ENCODE measurements around the gene PUM1. TPM values are rescaled to one million over a fixed set of nuclear protein-coding genes. Genes with fewer than 3 reads are reported as not detected.
A peak's percentile ranks its signal among the peaks of the same experiment; 100 is the strongest.

PUM1 gene
- total RNA-seq, 1 donor from 2014 or later = 57.8 TPM

- no peak for DNase-seq (ENCODE audit: low spot score)
Observed at GRCh38 chr1:30930631-30931173, 134.8 kb downstream of the PUM1 start.

DNA sequence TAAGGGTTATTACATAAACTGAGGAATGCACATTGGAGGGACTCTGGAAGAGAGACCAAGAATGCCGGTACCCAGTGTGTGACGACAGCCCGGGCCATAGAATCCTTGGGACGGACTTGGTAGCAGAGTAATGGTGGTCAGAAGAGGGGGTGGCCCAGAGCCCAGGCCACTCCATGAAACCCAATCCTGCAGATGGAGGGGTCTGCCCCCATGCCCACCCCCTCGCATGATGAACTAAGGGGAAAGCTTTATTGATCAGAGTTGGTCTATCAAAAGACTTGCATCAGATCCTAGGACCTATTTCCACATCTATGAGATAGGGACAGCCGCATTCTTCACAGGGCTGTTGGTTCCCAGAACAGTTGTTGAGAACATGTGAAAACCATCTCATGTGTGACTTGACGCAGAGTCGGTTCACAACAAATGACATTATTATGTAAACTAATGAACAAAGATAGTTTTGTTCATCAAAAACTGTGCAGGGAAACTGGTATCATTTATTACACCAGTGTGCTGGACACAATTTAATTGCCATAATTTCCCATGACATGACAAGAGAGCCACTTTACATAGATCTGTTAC is 135.5 kb downstream of the PUM1 start:
- DNase-seq (ENCODE audit: low spot score) = no peak

DNA sequence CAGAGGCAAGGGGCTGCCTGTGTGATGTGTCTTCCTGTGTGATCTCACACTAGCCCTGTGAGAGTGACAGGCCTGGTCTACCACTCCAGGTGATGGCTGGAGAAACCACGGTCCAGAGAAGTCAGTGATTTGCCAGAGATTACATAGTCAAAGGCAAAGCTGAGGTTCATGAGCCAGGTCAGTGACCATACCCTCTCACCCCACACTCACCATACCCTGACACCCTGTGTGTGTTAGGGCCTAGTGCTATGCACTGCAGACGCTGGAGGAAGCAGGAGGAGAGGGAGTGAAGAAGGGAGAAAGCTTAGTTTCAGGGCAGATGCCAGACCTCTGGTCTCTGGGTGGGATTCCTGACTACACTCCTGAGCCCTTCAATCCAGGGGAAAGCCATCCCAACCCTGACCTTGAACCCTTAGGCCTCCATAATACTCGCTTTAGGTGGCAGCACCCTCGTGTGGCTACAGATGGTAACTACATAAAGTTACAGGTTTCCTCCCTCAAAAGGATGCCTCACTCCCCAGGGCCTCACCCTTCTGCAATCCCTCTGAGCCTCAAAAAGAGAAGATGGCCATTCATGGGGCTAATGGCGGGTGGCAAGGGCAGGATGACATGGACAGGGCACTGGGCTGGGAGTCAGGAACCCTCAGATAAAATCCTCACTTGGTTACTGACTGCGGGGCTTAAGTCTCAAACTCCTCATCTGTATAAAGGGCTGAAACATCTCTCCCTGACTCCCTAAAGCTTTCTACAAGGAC is 136.2 kb downstream of the PUM1 start:
- DNase-seq (ENCODE audit: low spot score) = peak; percentile 50

GRCh38 chr1:30928789-30929134 is 136.8 kb downstream of the PUM1 start:
- no peak for DNase-seq (ENCODE audit: low spot score)

- no peak for DNase-seq (ENCODE audit: low spot score)
Observed at GRCh38 chr1:30928171-30928570, 137.3 kb downstream of the PUM1 start.

DNA sequence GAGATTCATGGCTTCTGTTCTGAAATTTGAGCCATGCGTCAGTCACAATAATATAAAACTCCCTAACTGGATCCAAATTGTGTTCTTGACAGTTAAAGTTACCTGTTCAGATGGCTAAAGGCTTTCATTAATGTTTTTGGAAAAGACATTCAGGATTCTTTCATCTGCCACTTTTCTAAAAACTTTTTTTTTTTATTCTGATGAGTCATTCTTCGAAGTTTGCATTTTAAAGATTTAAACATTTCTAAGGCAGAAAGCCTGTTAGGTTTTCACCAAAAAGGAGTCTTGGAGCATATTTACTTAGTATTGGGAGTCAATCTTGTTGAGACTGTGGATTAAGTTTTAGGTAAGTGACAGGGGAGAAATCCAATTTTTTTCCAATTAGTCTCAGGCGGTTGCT is 138.1 kb downstream of the PUM1 start:
- no peak for DNase-seq (ENCODE audit: low spot score)

DNA sequence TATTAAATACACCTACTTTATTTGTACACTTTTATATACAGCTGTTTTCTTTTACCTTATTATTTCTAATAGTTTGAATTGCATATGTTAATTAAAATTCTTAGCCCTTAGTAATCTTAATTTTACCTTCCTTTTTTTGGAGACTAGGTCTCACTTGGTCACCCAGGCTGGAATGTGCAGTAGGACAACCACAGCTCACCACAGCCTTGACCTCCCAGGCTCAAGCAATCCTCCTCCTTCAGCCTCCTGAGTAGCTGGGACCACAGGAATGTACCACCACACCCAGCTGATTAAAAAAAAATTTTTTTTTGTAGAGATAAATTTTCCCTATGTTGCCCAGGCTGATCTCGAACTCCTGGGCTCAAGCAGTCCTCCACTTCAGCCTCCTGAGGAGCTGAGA is 141.9 kb downstream of the PUM1 start:
- no peak for DNase-seq (ENCODE audit: low spot score)

DNA sequence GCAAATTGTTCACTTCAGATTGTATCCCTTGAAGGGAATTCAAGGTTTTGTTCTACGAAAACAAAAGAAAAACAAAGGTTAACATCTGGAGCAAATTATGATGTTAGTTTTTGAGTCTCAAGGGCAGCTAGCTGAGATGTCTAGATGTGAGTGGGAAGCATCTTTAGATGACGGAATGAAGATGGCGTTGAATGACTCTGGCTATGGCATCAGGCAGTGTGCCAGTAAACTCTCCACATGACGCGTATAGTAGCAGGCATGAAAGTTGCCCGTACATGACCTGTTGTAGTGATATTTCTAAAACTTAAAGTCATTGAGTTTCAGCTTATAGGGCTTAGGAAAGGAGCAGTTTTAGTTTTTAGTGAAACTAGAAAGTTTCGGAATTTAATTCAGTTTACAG is 144.7 kb downstream of the PUM1 start:
- no peak for DNase-seq (ENCODE audit: low spot score)

GRCh38 chr1:30919025-30919881 is 146.3 kb downstream of the PUM1 start:
- DNase-seq (ENCODE audit: low spot score) = peak; percentile 79

DNA sequence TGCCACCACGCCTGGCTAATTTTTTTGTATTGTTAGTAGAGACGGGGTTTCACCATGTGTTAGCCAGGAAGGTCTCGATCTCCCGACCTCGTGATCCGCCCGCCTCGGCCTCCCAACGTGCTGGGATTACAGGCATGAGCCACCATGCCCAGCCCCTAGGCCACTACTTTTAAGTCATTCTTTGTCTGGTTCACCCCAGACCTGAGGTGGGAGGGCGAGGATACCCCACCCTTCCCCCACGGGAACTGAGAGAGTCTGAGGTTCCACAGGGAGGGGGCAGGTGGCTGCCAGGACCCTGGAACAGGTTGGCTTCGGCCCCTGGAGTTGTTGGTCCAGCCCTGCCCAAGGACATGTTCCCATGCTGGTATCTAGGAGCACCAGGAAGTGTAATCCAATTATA is 149.2 kb downstream of the PUM1 start:
- no peak for DNase-seq (ENCODE audit: low spot score)

DNA sequence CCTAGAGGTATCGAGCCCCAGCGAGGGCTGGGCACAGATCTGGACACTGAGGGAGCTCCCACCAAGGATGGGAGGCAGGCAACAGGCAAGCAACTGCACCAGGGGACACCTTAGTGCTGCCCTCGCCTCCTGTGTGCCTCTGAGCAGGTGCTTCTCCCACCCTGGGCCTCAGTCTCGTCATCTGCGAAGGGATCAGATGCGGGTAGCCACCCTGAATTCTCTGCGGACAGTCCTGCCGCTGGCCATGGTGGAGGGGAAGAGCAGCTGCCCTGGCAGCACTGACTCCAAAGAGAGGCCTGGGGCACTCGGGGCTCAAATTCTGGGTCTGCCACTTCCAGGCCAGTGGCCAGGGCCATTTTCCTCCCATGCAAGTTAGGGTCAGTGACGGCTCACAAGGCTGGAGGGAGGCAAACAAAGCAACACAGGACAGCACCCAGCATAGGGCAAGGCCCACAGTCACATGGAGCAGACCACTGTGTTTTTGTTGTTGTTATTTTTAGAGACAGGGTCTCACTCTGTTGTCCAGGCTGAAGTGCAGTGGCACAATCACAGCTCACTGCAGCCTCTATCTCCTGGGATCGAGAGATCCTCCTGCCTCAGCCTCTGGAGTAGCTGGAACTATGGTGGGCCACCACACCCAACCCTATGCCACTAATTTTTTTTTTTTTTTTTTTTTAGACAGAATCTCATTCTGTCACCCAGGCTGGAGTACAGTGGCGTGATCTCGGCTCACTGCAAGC is 149.9 kb downstream of the PUM1 start:
- no peak for DNase-seq (ENCODE audit: low spot score)

DNA sequence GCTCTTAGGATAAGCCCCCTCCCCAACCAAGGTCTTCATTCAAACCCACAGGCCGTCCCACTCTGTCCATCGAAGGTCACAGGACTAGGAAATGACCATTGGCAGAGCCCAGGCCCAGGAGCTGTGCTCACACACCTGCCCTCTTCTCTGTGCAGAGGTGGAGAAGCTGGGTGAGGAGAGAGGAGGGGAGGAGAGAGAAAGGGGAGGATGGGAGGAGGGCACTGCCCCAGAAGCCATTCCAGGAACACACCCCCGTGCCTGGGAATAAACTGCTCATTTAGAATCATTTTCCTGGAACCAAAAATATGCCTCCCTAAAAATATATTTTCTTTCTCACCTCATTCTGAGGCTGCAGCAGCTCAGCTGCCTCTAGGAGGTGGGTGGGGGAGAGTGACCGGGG is 150.6 kb downstream of the PUM1 start:
- DNase-seq (ENCODE audit: low spot score) = no peak

GRCh38 chr1:30914587-30914922 is 151.0 kb downstream of the PUM1 start:
- DNase-seq (ENCODE audit: low spot score) = no peak

DNA sequence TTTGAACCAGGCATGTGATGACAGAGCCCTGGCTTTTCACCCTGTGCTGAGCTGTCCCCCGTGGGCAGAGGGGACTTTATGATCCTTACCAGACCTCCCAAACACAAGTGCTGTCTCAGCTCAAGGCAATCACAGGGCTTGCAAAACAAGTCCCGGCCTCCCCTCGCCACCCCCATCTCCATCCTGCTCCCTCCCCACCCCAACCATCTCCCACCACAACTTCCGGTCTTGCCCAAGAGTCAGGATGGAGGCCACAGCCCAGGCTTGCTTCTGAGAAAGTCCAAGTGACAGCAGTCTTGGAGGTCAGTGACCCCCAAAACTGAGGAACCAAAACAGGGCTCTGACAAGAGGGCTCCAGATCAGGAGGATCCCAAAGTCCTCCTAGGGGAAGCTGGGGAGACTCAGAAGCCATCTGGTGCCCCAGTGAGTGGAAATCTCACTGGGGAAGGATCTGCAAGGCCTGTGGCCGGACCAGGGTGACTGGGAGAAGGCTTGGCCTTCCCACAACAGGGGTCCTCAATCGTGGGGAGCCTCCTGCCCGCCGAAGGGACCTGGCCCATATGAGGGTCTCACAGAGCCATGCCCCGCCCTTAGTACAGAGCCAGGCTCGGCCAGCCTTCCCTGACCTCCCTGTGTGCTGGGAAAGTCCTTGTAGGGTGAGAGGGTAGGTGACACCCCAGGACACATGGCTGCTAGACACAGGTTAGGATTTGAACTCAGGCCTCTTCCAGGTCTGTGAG is 152.4 kb downstream of the PUM1 start:
- peak; percentile 62 for DNase-seq (ENCODE audit: low spot score)

DNA sequence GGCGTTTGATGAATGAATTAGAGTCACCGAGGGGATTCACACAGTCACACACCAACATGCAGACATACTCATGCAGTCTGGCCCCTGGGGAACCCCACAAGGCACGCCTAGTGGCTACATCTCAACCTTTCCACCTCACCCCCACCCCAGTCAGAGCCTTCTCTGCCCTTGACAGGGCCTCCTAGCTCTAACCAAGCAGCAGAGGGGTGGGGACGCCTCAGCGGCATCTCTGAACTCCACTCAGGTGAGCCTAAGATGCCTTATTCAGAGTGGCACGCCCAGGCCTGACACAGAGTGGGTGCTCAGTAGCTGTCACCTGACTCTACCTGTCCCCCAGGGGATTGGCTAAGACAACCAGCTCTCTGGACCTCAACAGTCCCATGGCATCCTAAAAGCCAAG is 153.3 kb downstream of the PUM1 start:
- peak; percentile 51 for DNase-seq (ENCODE audit: low spot score)

DNA sequence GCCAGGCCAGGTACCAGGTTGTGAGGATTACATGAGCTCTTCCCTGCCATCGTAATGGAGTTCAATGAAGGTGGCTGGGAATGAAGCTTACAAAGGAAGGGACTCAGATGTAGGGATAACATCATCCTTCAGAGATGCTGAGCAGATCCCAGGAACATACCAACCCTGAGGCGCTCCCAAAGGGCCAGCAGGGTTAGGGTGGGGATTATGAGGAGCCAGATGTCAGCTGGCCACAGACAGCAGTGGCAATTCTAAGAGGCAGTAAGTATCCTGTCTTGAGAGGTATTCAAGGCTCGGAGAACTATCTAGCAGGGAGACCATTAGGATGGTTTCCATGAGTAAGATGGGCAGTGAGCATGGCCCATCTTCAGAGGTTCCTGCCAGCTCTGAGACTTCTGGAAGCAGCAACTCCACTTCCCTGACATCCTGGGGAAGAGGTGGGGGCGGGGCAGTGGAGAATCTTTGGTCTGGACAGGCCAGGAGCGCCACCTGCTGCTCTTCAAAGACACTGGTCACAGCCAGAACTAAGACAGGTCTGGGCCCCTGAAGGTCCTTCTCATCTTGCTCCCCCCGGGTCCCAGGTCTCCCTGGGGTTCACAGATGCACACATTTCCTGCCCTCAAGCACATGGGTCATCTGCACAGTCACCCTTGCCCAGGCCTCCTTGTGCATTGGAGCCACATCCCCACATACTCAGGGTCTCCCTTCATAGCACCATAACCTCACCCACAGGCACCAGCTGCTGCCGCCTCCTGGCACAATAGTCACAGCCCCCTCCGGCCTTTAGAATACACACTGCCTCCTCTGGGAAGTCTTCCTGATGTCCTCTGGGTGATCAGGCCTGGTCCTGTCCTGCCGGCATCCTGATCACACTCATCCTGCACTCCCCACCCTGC is 154.2 kb downstream of the PUM1 start:
- peak; percentile 94 for DNase-seq (ENCODE audit: low spot score)

- DNase-seq (ENCODE audit: low spot score) = no peak
Observed at GRCh38 chr1:30909365-30910068, 156.0 kb downstream of the PUM1 start.

- DNase-seq (ENCODE audit: low spot score) = no peak
Observed at GRCh38 chr1:30908696-30909364, 156.7 kb downstream of the PUM1 start, which contains the start of gene SDC3. Gene SDC3, minus strand, starts transcription at chr1:30908758. Its CDS starts 172 bp downstream, at chr1:30908586.

DNA sequence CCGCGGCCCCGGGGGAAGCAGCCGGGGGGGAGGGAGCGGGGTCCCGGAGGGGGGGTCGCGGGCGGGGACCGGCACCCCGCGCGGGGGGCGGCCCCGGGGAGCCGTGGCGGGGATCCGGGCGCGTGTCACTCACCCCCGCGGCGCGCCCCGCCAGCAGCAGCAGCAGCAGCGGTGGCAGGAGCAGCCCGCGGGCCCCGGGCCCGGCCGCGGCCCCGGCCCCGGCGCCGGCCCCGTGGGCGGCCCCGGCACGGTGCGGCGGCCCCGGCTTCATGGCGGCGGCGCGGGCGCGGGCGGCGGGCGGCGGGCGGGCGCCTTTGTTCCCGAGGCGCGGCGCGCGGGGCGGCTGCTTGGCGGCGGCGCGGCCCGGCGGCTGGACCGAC is 157.2 kb downstream of the PUM1 start:
- DNase-seq (ENCODE audit: low spot score) = no peak
